GM13976 (cell line): ENCODE measurements around the gene TBX1.

Experiments
- DNase-seq: peaks from one replicate; pipeline ENCODE4 v3.0.0; 2012; ENCODE audit warnings: low spot score
- CTCF ChIP-seq: IDR thresholded peaks from 2 replicates; pipeline ENCODE4 v1.5.1; 2012; ENCODE audit warnings: borderline replicate concordance, mild to moderate bottlenecking; ENCODE audit not compliant: insufficient read depth; ENCODE audit errors: extremely low read depth, missing control alignments, control extremely low read depth
- in situ Hi-C: fragments of 300-500 bp; cut with MboI; formaldehyde crosslinking; loops from one replicate; pipeline ENCODE4 v1.12.0; 2022; ENCODE audit warnings: low sequenced_read_pairs, mixed read lengths, inconsistent platforms; ENCODE audit not compliant: unreplicated experiment

Gene TBX1

DNA sequence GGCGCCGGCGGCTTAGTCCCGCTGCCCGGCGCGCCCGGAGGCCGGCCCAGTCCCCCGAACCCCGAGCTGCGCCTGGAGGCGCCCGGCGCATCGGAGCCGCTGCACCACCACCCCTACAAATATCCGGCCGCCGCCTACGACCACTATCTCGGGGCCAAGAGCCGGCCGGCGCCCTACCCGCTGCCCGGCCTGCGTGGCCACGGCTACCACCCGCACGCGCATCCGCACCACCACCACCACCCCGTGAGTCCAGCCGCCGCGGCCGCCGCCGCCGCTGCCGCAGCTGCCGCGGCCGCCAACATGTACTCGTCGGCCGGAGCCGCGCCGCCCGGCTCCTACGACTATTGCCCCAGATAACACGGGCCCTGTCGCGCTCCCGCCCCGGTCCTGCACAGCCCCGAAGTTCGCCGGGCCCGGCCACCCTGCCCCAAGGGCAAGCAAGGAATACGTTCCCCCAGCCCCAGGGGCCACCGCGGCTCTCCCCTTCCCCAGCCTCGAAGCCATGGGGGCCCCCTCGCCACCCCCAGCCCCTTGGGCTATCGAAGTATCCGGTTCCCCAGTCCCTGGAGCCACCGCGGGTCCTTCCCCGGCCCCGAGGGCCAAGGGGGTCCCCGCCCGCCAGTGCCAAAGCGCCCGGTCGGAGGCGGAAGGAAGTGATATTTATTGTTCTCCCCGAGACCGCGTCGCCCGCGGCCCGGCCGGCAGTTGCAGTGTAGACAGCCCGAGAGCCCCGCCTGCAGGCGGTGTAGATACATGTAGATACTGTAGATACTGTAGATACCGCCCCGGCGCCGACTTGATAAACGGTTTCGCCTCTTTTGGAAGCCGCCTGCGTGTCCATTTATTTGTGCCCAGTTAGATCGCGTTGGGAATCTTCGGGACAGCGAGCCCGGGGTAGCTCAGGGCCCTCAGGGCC lies 6.2 kb downstream of the TBX1 start:
- in situ Hi-C loops: no loop called here
- TF ChIP-seq CTCF: no peak
- no peak for DNase-seq

DNA sequence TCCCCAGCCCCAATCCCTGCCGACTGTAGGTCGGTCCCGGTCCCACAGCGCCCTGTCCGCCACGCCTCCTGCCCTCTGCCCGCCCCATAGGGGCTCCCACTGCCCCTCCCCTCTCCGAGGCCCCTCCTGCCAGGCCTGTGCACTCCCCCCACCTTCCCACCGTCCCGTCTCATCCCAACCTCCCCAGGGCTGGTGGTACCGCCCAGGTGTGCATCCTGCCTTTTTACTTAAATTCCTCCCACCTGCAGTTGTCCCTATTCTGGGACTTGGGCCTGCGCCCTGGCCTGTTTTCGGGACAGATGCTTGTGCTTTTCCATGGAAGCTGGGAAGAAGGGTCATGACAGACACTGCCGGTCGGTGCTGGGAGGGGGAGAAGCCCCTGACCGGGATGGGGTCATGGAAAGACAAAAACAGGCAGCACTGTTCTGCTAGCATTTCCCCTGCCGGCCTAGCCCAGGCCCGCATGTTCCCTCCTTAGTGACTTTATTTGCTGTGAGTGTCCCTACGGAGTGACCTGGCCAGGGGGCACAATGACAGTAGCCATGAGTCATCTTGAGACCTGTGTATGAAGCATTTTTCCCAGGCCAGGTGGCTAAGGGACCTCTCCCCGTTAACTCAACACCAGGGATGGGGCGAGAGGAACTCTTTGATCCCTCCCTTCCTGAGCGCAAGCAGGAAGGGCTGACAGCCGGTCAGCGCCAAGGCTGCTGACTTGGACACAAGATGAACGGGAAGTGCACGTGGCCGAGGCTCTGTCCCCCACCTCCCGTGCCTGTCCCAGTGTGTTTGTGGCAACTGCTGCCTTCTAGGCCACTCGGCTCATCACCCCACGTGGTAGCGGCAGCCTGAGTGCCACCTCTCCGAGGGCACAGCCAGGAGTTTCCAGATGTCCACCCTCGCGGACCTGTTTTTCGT lies 7.1 kb downstream of the TBX1 start:
- in situ Hi-C loops: no loop called here
- TF ChIP-seq CTCF: no peak

GRCh38 chr22:19769393-19769715 lies 8.8 kb downstream of the TBX1 start:
- no peak for TF ChIP-seq CTCF
- in situ Hi-C loops: no loop called here
- DNase-seq: no peak

More for the DNA sequence above, 7.1 kb downstream of the TBX1 start:
- DNase-seq: no peak

- no peak for TF ChIP-seq CTCF
- in situ Hi-C loops: no loop called here
- no peak for DNase-seq
Measured at GRCh38 chr22:19770349-19771220, 10.0 kb downstream of the TBX1 start.

DNA sequence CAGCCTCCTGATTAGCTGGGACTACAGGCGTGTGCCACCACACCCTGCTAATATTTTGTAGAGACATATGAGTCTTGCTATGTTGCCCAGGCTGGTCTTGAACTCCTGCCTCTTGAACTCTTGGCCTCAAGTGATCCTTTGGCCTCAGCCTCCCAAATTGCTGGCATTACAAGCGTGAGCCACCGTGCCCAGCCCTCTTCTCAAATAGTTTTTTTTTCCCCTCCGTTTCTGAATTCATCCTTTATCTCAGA lies 11.8 kb downstream of the TBX1 start:
- DNase-seq: no peak
- in situ Hi-C loops: no loop called here
- no peak for TF ChIP-seq CTCF
